GM10248 (cell line): ENCODE data around the gene MRAP2.

Experiments used
- CTCF ChIA-PET: fragments of 300-600 bp; sonication (Branson Sonifier 250); formaldehyde crosslinking; extraction: SDS; loops from one replicate; lab custom pipeline; 2021; ENCODE audit warnings: antibody characterized with exemption; lab: Yijun Ruan, JAX
- POLR2A ChIA-PET: fragments of 350-650 bp; sonication (Branson Sonifier 250); formaldehyde crosslinking; extraction: SDS; loops from one replicate; lab custom pipeline; 2020; ENCODE audit warnings: antibody characterized with exemption; lab: Yijun Ruan, JAX
- DNase-seq: peaks from one replicate; pipeline ENCODE4 v3.0.0; 2012; ENCODE audit errors: extremely low spot score
- TF ChIP-seq, protein P1 (sequence below): IDR thresholded peaks from 2 replicates; pipeline ENCODE4 v1.5.1; 2012; ENCODE audit warnings: mild to moderate bottlenecking, low read depth; ENCODE audit errors: extremely low read depth, missing control alignments, control extremely low read depth

The MRAP2 gene

DNA sequence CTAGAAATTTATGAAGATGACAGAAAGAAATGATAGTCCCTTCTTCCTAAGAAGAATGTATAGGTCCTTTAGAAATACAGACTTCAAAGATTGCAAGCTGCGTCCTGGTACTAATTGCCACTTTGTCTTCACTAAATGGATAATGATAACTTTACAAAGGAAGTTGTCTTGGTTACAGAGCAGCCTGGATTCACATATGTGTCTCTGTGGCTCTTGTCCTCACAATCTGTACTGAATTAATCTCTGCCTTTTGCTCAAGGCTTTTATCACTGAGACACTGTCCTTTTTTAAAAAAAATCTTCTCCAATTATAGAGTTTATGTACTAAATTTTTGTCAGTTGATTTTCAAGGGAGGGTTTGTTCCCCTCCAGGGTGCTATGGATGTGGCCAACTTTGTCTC lies 17.5 kb upstream of the MRAP2 start:
- ChIA-PET CTCF (no interaction called here), POLR2A (no interaction called here)
- no peak for DNase-seq
- TF ChIP-seq, protein P1, sequence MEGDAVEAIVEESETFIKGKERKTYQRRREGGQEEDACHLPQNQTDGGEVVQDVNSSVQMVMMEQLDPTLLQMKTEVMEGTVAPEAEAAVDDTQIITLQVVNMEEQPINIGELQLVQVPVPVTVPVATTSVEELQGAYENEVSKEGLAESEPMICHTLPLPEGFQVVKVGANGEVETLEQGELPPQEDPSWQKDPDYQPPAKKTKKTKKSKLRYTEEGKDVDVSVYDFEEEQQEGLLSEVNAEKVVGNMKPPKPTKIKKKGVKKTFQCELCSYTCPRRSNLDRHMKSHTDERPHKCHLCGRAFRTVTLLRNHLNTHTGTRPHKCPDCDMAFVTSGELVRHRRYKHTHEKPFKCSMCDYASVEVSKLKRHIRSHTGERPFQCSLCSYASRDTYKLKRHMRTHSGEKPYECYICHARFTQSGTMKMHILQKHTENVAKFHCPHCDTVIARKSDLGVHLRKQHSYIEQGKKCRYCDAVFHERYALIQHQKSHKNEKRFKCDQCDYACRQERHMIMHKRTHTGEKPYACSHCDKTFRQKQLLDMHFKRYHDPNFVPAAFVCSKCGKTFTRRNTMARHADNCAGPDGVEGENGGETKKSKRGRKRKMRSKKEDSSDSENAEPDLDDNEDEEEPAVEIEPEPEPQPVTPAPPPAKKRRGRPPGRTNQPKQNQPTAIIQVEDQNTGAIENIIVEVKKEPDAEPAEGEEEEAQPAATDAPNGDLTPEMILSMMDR, result no peak

DNA sequence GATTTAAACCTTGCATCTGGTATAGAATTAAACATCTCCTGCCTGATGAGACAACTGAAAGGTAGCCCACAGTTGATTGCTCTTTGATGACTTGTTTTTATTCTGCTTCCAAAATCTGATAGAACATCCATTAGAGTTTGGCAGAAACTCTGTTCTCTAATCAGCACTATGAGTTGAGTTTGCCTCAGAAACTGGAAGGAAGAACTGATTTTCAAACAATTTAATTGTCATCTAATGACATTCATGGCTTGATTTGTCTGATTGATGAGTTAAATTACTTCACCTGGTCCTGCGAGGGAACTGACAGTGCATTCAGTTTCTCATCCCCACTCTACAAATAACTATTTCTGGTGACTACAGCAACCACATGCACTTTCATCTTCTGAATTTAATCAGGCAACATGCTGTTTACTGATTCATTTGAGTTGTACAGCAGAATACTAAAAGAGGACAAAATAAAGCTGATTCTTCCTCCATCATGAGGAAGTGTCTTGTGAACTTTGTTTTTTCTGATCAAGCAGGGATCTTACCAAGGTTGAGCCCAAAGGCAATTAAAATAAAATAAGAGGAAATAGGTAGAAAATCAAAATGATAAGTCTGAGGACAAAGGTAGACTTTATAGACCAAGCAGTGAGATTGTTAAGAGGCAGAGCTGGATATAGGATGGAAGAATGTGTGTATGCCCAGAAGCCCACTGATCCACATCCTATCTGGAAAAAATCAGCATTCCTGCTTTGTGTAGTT lies 15.7 kb upstream of the MRAP2 start:
- TF ChIP-seq, protein P1, result no peak
- ChIA-PET CTCF (interaction anchor here (1.4 kb wide), 1 partner anchor 19 kb away, joined by 4 read pairs; no protein-coding TSS in a partner anchor), POLR2A (no interaction called here)
- DNase-seq, result peak; percentile 18

DNA sequence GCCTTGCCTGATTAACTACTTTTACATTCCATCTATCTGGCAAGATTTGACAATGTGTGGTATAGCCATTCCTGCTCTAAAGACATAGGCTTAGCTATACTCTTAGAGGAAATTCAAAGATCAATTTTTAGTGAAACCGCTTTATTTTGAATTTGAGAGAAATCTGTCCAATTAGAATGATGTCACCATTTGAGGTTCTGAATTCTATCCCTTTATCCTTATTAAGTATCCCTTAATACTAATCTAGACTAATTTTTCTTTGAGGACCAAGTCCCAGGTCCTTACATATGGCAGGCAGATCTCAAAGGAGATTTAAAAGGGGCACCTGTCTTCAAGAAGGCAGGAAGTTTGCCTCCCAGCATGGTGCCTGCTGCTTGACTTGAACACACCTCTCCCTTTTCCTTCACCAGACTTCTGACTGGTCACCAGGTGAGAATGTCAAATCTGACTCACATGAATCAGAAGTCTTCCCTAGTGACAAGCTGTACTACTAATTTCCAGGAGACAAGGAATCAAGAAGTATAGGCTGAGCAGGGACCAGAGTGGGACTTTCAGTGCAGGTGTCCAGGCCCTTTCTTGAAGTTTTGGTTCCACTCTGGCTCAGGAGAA lies 15.0 kb upstream of the MRAP2 start:
- POLR2A ChIA-PET, result no interaction called here
- DNase-seq, result no peak
- TF ChIP-seq, protein P1, result no peak
- CTCF ChIA-PET, result interaction anchor here (1.4 kb wide), 1 partner anchor 18 kb away, joined by 4 read pairs; no protein-coding TSS in a partner anchor

DNA sequence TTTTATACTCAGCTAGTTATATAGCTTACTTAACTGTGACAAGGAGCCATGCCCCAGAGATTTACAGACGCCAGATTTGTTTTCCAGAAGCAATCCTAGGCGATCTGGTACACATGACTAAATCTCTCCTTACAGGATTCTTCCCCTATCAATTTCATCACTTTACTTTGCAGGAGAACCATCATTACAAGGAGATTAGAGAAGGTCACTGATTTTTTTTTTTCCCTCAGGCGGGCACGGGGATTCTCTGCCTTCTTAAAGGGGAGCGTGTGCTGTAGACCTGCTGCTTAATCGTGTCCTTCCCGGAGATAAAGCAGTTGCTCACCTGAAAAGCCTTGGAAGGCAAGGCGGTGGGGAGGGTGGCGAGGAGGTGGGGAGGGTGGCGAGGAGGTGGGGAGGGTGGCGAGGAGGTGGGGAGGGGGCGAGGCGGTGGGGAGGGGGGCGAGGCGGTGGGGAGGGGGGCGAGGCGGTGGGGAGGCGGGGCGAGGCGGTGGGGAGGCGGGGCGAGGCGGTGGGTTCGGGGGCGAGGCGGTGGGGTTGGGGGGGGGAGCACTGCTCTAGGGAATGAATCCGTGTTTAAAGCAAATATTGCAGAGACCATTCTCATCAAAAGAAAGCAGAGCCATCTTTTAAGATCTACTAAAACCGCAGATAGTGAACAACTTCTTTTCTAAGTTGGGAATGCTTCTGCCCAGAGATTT lies 14.3 kb upstream of the MRAP2 start:
- DNase-seq, result no peak
- ChIA-PET POLR2A (no interaction called here), CTCF (interaction anchor here (1.4 kb wide), 1 partner anchor 17 kb away, joined by 4 read pairs; no protein-coding TSS in a partner anchor)
- TF ChIP-seq, protein P1, result no peak

DNA sequence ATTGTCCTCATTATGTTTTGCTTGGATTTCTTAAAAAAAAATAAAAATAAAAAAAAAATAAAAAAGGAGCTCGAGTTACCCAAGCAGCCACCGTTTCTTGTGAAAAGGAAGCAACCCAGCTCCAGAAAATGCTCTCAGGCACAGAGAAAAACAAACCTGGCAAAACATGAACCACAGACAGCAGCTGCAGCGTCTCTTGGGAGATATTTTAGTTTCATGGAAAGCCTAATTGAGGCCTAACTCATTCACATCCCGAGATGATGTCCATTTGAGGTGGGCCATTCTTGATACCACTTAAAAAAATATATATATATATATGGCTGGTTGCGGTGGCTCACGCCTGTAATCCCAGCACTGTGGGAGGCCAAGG lies 13.7 kb upstream of the MRAP2 start:
- POLR2A ChIA-PET, result no interaction called here
- CTCF ChIA-PET, result interaction anchor here (1.3 kb wide), 1 partner anchor 8 kb away, joined by 5 read pairs; no protein-coding TSS in a partner anchor
- DNase-seq, result no peak
- TF ChIP-seq, protein P1, result no peak

DNA sequence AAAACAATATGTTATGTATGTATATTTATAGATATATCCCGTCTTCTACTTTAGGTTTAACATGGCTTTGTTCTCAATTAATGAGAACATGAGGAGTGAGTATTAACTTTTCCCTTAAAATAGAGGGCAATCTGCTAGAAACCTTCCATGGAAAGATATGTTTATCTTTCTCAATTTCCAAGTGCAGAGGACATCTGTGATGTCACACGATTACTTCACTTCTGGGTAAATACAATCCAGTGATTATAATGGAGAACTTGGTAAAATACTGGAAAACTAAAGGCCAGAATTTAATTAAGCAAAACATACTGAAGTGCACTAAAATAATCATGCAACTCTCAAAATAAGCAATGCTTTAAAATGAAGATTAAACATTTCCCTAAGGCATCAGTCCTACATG lies 11.9 kb upstream of the MRAP2 start:
- TF ChIP-seq, protein P1, result no peak
- CTCF ChIA-PET, result no interaction called here

More for the DNA sequence above, 11.9 kb upstream of the MRAP2 start:
- POLR2A ChIA-PET, result no interaction called here
- DNase-seq, result no peak
